Mucosa of rectum (tissue), 2 donors: ENCODE results near the gene HS3ST6.
A peak's percentile ranks its signal among the peaks of the same experiment; 100 is the strongest.
"Not testable (repeated sequence)": the region's sequence is repeated elsewhere in the genome, so short reads cannot be mapped to it uniquely, and the experiment has no call there.

Source experiments
- H3K27ac ChIP-seq, 2 donors: one replicate each; pipeline ENCODE4 v1.7.0; 2013; ENCODE audit warnings: inconsistent platforms in 2 of 2, low read depth in 2 of 2, low read length in 2 of 2
- H3K27me3 ChIP-seq, 2 donors: one replicate each; pipeline ENCODE4 v1.7.0; 2013; ENCODE audit warnings: low read length in 2 of 2; ENCODE audit not compliant: control insufficient read depth in 2 of 2, insufficient read depth in 2 of 2
- H3K36me3 ChIP-seq, 2 donors: one replicate each; pipeline ENCODE4 v1.7.0; 2013; ENCODE audit warnings: low read length in 2 of 2; ENCODE audit not compliant: control insufficient read depth in 2 of 2, insufficient read depth in 2 of 2
- H3K4me1 ChIP-seq, 2 donors: one replicate each; pipeline ENCODE4 v1.7.0; 2013; ENCODE audit warnings: low read length in 2 of 2, mild to moderate bottlenecking in 1 of 2; ENCODE audit not compliant: control insufficient read depth in 2 of 2, insufficient read depth in 2 of 2
- H3K4me3 ChIP-seq, 2 donors: one replicate each; pipeline ENCODE4 v1.7.0; 2013; ENCODE audit warnings: low read length in 2 of 2
- H3K9ac ChIP-seq, 2 donors: one replicate each; pipeline ENCODE4 v1.7.0; 2013; ENCODE audit warnings: low read length in 2 of 2, low read depth in 1 of 2, mild to moderate bottlenecking in 1 of 2
- H3K9me3 ChIP-seq, 2 donors: one replicate each; pipeline ENCODE4 v1.7.0; 2013; ENCODE audit warnings: low read length in 2 of 2; ENCODE audit not compliant: control insufficient read depth in 2 of 2
- donor health status: healthy.
- donor health status: Normal muscosa, but diverticular disease.

HS3ST6 gene

DNA sequence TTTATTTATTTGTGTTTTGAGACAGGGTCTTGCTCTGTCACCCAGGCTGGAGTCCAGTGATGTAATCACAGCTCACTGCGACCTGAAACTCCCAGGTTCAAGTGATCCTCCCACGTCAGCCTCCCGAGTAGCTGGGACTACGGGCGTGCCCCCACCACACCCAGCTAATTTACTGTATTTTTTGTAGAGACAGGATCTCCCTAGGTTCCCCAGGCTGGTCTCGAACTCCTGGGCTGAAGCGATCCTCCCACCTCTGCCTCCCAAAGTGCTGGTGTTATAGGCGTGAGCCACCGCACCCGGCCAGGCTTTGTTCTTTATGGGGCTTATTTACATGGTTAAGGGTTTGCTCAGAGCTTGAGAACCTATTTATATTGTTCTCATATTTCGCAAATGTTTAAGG lies 40.4 kb downstream of the HS3ST6 start:
- Histone ChIP-seq H3K27me3 (peaks cover 0 to 4% of the 10 kb centered on the region in 2 donors), H3K36me3 (no peaks in the 10 kb centered on the region), H3K9me3 (no peaks in the 10 kb centered on the region), H3K4me3 (no peak overlapping the region), H3K4me1 (peaks cover 6 to 13% of the 10 kb centered on the region in 2 donors), H3K27ac (no peak overlapping the region), H3K9ac (no peak overlapping the region)

DNA sequence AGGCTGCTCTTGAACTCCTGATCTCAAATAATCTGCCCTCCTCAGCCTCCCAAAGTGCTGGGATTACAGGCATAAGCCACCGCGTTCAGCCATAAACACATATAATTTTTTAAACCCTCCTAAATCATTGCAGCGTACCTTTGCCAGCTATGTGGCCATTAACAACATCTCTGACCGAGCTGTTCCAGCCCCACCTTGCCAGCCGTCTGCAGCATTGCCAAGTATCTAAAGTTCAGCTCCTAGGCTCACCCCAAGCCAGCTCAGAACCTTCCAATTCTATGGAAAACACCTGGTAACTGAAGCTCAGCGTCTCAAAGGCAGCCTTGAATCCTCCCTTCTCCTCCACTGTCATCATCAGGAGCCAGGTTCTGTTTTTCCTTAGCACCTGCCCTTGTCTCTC lies 41.1 kb downstream of the HS3ST6 start:
- Histone ChIP-seq H3K4me1 (peaks cover 6 to 13% of the 10 kb centered on the region in 2 donors), H3K4me3 (peak overlapping the region in 1 of 2 donors; percentile 26), H3K9me3 (no peaks in the 10 kb centered on the region), H3K36me3 (no peaks in the 10 kb centered on the region), H3K27ac (peak overlapping the region; percentile 58 to 78), H3K9ac (peak overlapping the region in 1 of 2 donors; percentile 13), H3K27me3 (peaks cover 0 to 4% of the 10 kb centered on the region in 2 donors)

DNA sequence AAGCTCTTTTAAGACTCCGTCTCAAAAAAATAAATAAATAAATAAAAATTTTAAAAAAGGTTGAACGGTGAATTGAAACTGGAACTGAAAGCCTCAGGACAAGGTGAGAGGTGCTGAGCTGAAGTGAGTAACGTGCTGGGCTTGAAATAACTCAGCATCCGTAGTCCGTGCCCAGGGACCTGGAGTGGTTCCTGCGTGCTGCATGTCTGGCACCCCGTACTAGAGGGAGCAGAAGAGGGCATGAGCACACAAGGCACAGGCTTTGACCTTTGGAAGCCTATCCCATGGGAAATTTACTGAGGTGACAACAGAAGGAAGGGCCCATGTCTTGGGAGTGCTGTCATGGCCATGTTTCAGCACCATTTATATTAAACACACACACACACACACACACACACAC lies 41.7 kb downstream of the HS3ST6 start:
- Histone ChIP-seq H3K4me1 (peaks cover 6 to 13% of the 10 kb centered on the region in 2 donors), H3K27me3 (peaks cover 0 to 4% of the 10 kb centered on the region in 2 donors), H3K9me3 (no peaks in the 10 kb centered on the region), H3K9ac (no peak overlapping the region), H3K36me3 (no peaks in the 10 kb centered on the region), H3K4me3 (no peak overlapping the region), H3K27ac (no peak overlapping the region)

DNA sequence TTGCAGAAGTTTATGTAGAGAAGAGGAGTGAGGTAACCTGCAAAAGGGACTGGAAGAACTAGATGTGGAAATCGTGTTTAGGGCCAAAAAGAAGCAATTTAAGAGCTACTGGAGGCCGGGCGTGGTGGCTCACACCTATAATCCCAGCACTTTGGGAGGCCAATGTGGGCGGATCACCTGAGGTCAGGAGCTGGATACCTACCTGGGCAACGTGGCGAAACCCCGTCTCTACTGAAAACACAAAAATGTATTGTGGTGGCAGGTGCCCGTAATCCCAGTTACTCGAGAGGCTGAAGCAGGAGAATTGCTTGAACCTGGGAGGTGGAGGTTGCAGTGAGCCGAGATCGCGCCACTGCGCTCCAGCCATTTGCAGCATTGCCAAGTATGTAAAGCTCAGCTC lies 42.1 kb downstream of the HS3ST6 start:
- H3K36me3 ChIP-seq, H3K27ac ChIP-seq, H3K4me3 ChIP-seq, H3K27me3 ChIP-seq, H3K9me3 ChIP-seq, H3K9ac ChIP-seq: not testable (repeated sequence)
- H3K4me1 ChIP-seq: peaks cover 6 to 13% of the 10 kb centered on the region in 2 donors

DNA sequence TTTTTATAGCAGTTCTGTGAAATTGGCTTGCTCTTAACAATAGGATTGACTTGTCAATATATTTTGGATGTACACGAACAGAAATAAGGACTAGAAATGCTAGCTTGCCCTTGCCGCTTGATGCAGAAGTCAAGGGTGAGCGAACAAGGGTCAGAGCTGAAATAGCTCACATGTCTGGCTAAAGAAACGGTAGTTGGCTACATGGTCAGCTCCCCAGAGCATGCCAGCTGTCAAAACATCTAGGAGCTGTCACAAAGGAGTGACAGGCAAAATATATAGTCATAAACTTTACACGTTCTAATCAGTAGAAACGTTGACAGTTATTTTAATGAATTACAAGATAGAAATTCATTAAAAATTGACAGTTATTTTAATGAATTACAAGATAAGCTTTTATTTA lies 43.4 kb downstream of the HS3ST6 start:
- no peak overlapping the region for H3K9ac ChIP-seq
- peaks cover 6 to 13% of the 10 kb centered on the region in 2 donors for H3K4me1 ChIP-seq
- H3K27ac ChIP-seq: no peak overlapping the region
- H3K9me3 ChIP-seq: no peaks in the 10 kb centered on the region
- no peak overlapping the region for H3K4me3 ChIP-seq
- H3K27me3 ChIP-seq: peaks cover 0 to 4% of the 10 kb centered on the region in 2 donors
- no peaks in the 10 kb centered on the region for H3K36me3 ChIP-seq

DNA sequence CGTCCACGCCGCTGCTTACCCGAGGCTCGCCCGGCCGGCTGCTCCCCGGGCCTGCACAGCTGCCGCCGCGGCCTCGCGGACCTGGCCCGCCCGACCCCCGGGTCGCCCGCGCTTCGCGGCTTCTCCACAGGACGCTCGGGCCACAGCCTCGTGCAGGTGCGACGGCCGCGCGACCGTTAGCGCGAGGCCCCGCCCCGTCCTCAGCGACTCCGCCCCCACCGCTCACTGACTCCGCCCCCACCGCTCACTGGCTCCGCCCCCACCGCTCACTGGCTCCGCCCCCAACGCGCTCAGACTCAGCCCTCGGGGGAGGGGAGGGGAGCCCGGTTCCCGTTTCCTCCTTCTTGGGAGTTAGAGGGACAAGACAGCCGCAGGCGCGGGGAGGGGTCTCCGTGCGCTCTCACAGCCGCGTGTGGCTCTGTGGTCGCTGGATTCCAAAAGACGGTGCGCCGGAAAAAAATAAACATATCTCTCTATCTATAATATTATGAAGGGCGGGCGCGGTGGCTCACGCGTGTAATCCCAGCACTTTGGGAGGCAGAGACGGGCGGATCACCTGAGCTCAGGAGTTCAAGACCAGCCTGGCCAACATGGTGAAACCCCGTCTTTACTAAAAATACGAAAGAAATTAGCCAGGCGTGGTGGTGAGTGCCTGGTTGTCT lies 46.1 kb downstream of the HS3ST6 start, which contains the start of gene MEIOB:
MEIOB (minus strand) TSS at position 191 of the 662 bp plus-strand sequence. CDS start 3,989 bp downstream, outside the sequence.
- H3K36me3 ChIP-seq: no peaks in the 10 kb centered on the region
- no peak within 1 kb of the TSS for H3K27ac ChIP-seq
- H3K9ac ChIP-seq: no peak within 1 kb of the TSS
- H3K9me3 ChIP-seq: no peaks in the 10 kb centered on the region
- peaks cover 2 to 3% of the 10 kb centered on the region in 2 donors for H3K4me1 ChIP-seq
- H3K4me3 ChIP-seq: peak within 1 kb of the TSS in 1 of 2 donors; percentile 23
- H3K27me3 ChIP-seq: peaks cover 0 to 1% of the 10 kb centered on the region in 2 donors

DNA sequence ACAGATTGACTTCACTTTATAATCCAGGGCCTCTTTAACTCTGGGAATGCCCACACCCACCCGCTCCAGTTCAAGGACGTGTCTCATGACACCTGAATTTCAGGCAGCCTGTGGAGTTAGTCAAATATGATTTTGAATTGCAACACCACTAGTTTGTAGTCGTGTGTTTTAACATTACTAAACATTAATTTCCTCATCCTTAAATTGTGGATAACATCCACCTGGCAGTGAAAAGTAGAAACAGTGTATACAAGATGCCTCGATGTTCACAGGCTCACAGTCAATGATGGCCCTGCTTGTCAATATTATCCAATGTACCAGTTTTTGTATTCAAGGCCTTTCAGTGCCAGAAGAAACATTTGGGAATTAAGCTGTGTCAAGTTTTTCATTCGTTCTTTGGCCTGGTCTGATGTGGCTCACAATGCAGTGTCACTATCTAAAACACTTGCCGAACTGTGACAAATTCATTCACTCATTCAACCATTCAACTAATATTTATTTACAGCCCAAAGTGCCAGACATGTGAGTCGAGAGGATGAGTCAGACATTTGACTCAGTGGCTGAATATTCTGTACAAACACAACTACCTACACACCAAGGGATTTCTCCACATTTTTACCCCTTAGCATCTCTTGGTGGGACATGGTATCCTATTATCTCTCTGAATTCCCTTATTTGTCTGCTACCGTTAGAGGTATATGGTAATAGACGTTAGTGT lies 47.7 kb downstream of the HS3ST6 start:
- H3K36me3 ChIP-seq: no peaks in the 10 kb centered on the region
- no peaks in the 10 kb centered on the region for H3K27me3 ChIP-seq
- no peak overlapping the region for H3K27ac ChIP-seq

DNA sequence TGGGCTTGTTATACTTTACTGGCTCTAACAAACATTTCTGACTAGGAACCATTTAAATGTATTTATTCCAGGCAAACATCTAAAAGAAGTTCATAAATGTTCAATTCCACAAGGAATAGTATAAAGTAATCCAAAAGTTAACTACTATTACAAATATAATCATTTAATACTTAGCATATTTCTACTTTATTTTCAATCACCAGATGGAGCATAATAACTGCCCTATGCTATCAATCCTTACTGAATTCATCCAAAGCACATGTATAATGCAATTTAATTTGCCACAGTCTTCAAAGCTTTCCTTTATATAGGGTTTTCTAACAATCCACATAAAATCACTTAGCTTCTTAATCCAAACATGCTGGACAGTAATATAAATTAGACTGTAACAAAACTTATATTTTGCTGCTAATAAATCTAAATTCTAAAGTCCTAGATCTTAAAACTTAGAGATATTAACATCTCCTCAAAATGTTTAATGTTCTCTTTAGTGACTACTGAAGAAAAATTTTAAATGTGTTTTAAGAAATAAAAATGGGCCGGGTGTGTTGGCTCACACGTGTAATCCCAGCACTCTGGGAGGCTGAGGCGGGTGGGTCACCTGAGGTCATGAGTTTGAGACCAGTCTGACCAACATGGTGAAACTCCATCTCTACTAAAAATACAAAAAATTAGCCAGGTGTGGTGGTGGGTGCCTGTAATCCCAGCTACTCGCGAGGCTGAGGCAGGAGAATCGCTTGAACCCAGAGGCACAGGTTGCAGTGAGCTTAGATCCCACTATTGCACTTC lies 52.1 kb downstream of the HS3ST6 start:
- H3K27ac ChIP-seq: no peak overlapping the region
- no peaks in the 10 kb centered on the region for H3K9me3 ChIP-seq
- H3K4me1 ChIP-seq: peaks cover 0 to 3% of the 10 kb centered on the region in 2 donors
- no peaks in the 10 kb centered on the region for H3K36me3 ChIP-seq
- H3K9ac ChIP-seq: no peak overlapping the region
- H3K27me3 ChIP-seq: peaks cover 0 to 2% of the 10 kb centered on the region in 2 donors
- no peak overlapping the region for H3K4me3 ChIP-seq

More for the DNA sequence above, 47.7 kb downstream of the HS3ST6 start:
- Histone ChIP-seq H3K9ac (no peak overlapping the region), H3K4me1 (no peaks in the 10 kb centered on the region), H3K9me3 (no peaks in the 10 kb centered on the region), H3K4me3 (no peak overlapping the region)

DNA sequence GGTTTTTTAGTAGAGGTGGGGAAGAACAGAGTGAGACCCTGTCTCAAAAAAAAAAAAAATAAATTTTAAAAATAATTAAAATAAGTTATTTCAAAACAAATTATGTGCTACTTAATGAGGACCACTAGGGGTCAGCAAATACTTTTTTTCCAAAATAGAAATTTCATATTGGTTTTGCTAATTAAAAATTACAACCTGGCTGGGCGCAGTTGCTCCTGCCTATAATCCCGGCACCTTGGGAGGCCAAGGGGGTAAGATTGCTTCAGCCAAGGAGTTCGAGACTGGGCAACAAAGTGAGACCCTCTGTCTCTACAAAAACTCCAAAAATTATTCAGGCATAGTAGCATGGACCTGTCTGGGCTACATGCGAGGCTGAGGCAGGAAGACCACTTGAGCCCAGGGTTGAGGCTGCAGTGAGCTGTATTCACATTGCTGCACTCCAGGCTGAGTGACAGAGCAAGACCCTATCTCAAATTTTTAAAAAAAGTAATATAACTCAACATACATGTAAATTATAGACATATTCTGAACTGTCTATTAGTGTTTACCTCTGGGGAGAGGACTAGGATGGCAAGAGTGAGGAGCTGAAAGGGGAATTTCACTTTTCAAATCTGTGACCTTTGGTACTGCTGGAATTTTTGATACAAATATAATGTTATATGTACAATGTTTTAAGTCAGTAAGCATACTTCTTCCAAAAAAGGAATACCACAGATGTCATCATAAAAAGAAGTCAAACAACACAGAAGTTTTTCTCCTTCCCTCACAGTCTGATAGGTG lies 54.3 kb downstream of the HS3ST6 start:
- Histone ChIP-seq H3K27me3 (peaks cover 2% of the 10 kb centered on the region in 2 donors), H3K9me3 (no peaks in the 10 kb centered on the region), H3K4me1 (peaks cover 0 to 6% of the 10 kb centered on the region in 2 donors), H3K36me3 (no peaks in the 10 kb centered on the region), H3K9ac (no peak overlapping the region), H3K27ac (no peak overlapping the region), H3K4me3 (no peak overlapping the region)
